Measurements from ENCODE around the gene ARHGDIA.
"Not testable (repeated sequence)": the region's sequence is repeated elsewhere in the genome, so short reads cannot be mapped to it uniquely, and the experiment has no call there.

Gene ARHGDIA

DNA sequence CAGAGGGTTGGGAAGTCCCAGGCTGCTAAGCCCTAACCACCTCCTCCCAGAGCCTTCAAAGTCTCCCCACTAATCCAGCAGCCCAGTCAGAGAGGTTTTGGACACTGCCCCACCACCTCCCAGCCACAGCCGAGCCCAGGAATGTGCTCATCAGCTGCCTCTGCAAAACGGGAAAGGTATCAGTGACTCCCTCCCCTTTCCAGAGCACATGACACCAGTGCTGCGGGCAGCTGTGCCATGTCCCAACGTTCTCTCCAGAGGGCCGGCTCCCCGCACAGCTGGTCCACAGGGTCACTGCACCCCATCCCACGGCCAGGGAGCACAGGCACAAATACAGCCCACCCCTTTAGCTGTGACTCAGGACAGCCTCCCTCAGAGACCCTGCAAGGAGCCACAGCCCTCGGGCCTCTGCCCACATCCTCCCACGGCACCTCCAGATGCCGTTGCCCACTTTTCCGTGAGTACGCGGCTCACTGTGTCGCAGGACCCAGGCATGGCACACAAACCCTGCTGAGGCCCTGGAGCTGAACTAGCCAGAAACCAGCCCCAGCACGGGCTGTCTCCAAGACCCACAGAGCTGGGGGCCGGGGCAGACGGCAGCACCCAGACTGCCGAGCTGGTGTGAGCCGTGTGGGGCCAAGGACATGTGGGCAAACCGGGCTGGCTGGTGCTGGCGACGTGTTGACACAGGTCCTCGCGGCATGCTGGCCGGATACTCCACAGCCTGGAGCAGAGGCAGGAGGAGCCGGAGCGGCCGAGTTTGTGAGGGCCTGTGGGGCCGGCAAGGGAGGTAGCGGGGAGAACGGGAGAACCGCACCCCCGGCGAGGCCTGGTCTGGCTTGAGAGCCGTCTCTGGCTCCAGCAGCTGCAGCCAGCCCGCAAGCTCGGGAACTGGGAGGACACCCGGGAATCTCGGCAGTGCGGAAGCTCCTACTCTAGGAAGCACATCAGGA, 30.0 kb downstream of the ARHGDIA start:
- FAIRE-seq, result no peak

DNA sequence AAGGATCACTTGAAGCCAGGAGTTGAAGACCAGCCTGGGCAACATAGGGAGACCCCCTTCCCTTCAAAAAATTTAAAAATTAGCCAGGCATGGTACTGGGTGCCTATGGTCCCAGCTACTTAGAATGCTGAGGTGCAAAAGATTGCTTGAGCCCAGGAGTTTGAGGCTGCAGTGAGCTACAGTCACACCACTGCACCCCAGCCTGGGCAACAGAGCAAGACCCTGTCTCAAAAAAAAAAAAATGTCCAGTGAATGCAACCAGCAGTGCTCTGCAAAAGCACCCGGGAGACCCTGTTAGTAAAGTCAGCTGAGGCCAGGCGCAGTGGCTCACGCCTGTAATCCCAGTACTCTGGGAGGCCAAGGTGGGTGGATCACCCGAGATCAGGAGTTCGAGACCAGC, 31.1 kb downstream of the ARHGDIA start:
- FAIRE-seq, result not testable (repeated sequence)

DNA sequence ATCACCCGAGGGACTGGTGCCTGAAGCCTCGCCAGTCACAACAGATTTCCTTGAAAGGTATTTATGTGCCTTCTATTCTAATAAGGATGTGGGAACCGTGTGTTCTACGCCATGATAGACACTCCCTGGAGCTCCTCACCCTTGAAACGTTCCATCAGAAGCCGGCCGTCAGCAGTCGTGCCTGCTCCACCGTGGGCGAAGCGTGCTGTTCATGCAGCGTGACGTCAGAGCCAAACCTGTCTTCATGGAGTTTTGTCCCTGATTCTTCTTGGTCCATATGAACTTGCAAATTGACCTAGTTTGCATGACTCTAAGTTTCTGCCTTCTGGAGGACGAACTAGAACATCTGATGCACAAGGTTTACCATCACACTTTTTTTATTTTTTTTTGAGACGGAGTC, 31.8 kb downstream of the ARHGDIA start:
- FAIRE-seq, result no peak

DNA sequence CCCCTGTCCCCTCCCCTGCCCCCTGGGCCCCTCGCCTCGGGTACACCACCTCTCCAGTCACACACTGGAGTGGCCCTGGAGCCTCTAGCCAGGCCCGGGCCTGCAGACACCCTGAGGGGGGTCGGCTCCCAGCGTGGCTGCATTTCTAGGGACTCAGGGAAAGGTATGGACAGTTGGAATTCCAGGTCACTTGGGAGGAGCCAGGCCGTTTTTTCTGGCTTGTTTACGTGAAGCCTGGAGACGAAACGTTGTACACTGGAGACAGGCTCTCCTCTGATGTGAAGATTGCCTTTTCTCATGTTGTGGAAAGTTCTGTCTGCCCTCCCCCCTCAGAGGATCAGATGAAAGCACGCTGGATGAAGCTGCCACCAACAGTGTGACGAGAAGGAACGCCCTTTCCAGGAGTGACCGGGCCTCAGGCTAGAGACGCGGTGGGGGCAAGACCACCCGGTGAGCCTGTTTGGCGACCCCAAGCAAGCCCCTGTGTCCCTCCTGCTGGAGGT, 32.3 kb downstream of the ARHGDIA start:
- FAIRE-seq, result no peak

DNA sequence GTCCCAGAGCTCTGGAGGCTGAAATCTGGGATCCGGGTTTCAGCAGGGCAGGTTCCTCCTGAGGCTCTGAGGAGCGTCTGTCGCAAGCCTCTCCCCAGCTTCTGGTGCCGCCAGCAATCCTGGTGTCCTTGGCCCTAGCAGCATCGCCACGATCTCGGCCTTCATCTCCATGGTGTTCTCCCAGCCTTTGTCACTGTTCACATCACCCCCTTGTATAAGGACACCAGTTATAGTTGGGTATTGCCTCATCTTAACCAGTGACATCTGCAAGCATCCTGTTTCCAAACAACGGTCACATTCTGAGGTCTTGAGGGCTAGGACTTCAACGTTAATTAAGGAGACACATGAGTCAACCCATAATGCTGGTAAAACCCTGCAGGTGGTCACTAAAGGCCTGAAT, 33.5 kb downstream of the ARHGDIA start:
- FAIRE-seq, result no peak

DNA sequence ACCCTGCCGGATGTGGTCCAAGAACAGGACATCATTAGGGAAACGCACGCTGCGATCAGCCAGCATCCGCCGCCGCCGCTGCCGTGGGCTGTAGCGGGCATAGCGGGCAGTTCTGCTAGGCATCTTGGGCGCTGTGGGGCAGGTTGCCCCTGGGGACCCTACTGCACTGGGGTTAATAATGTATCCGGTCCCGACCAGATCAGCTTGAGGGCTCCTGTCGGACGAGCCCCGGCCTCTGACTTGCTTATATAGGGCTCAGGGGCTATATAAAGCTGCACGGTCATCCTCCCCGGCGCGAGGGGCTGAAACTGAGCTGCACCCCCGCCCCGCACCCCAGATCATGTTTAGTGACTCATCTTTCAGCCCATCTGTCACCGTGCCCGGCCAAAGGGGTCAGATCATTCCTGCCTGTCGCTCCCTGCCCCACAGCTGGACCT, 36.3 kb downstream of the ARHGDIA start, which contains the start of gene PPP1R27:
Gene PPP1R27 (minus strand): TSS at position 220 of the 437 bp plus-strand sequence. CDS start 97 bp downstream, at position 123.
- no peak for FAIRE-seq

DNA sequence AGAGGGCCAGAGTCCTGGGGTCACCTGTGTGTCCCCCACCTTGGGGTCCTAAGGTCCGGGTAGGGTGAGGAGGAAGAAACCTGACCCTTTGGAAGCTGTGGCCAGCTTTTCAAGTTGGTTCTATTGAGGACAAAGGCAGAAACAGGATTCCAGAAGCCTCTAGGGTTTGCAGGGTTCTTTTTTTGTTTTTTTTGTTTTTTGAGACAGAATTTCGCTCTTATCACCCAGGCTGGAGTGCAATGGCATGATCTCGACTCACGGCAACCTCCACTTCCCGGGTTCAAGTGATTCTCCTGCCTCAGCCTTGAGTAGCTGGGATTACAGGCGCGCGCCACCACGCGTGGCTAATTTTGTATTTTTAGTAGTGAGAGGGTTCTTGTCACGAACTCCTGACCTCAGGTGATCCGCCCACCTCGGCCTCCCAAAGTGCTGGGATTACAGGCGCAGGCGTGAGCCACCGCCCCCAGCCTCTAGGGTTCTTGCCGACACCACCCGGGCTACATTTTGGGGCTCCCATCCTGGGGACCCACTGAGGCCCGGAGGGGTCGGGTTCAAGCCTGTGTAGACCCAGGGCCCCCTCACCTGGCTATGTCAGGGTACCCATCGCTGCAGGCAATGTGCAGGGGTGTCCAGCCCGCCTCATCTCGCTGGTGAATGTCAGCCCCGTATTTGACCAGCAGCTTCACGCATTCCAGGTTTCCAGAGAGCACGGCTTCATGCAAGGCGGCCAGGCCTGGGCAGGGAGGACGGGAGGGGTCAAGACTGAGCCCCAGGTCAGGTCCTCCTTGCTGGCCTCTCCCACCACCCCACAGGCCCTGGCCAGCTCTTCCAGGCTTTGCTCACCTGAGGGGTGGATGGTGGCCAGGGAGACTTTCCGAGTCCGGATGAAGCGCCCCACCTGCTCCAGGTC, 37.0 kb downstream of the ARHGDIA start:
- FAIRE-seq, result no peak

DNA sequence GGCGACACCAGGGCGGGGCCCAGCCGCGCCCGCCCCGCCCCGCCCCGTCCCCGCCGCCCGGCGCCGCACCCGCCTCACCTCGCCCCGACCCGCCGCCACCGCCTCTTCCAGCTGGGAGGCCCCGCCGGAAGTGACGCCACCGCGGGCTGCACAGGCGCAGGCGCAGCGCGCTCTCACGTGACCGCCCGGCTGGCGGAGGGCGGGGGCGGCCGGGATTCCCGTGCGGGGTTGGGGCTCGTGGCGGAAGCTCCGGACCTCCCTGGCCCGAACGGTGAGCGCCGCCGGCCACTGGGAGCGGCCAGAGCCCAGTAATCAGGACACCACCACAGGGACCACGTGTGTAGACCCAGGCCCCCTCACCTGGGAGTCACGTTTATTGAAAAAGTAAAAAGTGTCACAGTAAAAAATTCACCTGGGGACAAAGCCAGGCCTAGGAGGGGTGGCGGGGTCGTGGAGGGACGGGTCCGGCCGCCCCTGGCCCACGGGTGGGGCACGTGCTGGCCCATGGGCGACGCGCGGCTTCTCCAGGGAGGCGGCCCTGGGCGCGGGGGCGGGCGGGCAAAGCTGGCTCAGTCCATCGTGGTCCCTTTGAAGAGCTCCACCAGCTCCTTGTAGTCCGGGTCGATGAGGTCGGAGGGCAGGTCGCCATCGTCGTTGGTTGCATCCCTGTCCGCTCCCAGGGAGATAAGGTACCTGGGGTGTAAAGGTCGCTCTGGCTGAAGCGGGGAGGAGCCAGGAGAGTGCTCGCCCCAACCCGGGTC, 37.8 kb downstream of the ARHGDIA start, which contains the start of gene MCRIP1:
Gene MCRIP1 (minus strand): TSS at position 132 of the 761 bp plus-strand sequence. CDS start 8,785 bp downstream, outside the sequence.
- FAIRE-seq, result no peak

DNA sequence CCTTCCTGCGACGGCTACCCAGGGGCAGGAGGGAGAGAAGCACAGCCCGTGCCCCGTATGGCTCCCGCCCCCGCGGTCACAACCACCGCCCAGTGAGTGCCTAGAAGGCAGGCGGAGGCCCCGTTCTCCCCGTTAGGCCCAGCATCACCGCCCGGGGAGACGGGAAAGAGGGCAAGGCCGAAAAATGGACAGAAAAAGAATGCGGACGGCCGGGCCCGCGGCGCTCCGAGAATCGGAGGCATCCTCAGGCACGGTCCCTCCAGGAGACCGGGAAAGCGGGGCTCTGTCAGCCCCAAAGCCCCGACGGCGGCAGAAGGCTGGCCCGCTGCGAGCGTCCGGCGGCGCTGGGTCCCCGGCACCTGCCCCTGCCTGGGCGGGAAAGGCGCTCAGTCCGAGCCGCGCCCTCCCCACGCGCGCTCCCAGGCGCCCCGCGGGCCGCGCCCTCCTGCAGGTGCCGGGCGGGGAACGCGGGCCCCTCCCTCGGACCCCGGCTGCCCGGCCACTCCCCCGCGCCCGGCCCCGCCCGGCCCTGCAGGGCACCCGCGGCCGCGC, 38.5 kb downstream of the ARHGDIA start:
- FAIRE-seq, result no peak

DNA sequence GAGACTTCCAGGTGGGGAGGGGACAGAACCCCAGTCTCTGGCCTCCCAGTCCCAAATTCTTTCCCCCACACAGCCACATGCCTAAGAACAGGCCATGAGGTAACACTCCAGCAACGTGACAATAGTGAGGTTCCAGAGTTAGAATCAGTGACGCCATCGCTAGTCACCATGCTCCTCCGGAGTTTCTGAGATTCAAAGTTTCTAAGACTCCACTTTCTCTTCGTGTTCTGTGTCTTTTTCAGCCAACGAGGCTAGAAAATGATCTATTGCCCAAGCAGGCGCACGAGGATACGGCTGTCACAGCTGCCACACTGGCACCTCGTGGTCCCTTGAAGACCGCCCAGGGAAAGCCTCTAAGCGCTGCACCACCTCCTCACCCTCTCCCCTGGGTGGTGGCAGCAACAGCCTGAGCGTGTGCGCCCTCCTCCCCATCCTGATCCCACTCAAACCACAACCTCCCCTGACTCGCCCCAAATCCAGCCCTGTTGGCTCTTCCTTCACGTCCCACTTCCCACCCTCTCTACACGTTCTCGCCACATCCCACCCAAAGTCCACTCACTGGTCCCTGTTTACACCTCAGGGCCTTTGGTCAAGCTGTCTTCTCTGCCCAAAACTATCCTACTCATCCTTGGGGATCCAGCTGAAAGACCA, 39.1 kb downstream of the ARHGDIA start:
- FAIRE-seq, result no peak

DNA sequence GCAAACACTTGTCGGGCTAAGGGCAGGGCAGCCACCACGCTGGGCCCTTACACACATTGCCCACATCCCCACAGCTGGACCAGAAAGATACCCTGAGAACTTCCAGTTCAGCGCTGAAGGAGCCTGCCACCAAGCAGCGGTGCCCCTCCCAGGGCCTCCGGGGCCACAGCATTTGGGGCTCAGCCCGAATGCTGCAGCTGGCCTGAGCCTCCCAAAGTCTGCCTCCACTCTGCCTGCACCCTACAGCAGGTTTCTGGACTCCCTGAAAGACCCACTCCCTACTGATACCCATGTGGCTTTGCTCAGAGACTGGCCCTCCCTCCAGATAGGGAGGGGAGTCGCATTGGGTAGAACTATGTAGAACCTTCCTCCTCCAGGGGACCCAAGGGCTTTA, 39.6 kb downstream of the ARHGDIA start:
- no peak for FAIRE-seq

DNA sequence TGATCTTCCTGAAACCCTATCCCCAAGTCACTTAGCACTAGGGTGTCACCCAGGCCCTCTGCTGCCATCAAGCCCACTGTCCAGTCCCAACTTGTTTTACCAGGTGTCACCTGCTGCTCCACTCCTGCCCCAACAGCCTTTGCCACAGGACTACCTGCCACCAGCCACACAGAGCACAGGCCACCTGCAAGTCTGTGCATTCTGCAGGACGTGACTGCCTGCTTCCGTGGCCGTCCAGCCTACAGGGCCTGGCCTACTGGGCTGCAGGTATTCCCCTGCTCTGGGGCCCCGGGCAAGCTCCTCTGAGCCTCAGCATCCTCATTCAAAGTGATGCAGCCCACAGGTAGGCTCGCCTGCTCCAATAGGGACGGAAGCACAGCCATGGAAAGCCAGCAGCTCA, 41.3 kb downstream of the ARHGDIA start:
- no peak for FAIRE-seq

DNA sequence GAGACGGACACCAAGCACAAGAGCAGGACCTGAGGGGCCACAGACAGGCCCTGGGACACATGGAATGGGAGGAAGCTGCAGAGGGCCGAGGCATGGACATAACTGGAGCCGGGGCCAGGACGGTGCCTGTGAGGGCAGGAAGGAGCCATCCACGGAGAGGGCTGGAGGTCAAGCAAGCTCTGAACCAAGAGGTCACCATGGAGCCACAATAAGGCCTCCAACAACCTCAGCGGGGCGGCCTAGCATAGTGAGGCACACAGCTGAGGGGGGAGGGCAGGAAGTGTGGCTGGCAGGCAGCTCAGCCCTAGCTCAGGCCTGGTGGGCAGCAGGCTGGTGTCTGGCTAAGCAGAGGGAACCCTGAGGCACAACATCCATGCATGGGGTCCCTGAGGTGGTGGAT, 42.5 kb downstream of the ARHGDIA start:
- FAIRE-seq, result no peak

DNA sequence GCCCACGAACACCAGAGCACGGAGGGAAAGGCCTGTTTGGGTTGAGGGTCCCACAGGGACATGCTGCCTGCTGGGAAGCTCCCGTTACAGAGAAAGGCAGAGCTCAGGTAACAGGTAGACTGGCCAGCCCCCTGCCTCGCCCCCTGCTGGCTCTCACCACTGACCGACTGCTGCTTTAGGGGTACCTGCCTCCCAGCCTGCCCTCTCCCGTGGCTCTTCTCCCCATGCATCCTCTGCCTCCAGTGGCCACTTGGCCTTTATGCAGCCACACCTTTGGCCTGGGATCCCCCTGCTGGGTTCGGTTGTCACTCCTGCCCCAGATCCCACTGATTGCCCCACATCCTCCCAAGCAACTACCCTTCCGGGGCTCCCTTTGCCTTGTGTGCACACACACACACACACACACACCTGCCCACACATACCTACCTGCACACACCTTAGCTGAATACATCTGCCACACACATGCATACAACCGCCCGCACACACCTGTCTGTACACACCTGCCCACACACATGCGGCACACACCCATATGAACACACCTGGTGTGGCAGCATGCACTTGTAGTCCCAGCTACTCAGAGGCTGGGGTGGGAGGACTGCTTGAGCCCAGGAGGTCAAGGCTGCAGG, 45.2 kb downstream of the ARHGDIA start:
- FAIRE-seq, result no peak

DNA sequence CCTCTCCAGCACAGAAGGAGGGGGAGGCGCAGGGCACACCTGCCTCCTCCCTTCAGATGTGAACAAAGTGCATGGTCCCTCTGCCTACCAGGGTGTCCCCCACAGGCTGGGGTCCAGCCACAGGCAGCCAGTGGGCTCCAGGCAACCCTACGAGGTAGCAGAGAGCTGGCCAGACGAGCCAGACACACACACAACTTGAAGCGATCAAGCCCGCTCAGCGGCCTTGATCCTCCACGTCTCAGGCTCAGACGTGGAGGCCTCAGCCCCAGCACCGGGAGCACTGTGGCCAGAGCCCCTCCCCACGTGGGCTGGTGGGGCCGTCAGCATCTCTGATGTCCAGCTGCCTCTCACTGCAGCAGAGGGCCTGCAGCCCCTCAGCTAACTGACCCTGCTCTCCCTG, 46.5 kb downstream of the ARHGDIA start:
- FAIRE-seq, result no peak

DNA sequence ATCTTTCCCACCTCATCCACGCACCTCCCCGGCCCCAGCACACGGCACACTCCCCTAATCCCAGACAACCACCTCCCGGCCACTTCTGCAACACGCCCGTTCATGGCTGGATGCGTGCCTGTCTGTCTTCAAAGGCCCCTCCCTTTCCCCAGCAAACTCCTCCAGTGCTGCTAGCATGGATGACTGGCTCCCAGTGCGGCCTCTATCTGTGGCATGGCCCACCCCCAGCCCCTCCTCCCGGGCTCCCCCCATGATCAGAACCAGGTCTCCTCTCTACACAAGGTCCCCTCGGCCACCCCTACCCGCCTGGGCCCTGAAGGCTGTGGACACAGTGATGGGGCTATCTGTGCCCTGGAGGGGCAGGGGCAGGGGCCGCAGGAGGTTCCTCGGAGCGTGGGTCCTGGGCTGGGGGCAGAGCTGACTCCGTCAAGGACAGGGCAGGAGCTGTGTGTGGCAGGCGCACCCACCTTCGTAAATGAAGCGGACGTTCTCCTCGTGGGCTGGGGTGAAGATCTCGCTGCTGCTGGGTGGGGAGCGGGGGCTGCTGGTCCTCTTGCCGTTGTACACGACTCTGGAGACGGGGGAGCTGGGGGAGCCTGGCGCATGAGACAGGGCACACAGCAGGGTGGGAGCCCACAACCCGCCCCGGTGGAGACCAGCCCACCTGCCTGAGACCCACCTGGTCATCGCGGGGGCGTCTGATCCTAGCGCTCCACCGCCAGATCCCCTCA, 47.2 kb downstream of the ARHGDIA start:
- FAIRE-seq, result no peak

DNA sequence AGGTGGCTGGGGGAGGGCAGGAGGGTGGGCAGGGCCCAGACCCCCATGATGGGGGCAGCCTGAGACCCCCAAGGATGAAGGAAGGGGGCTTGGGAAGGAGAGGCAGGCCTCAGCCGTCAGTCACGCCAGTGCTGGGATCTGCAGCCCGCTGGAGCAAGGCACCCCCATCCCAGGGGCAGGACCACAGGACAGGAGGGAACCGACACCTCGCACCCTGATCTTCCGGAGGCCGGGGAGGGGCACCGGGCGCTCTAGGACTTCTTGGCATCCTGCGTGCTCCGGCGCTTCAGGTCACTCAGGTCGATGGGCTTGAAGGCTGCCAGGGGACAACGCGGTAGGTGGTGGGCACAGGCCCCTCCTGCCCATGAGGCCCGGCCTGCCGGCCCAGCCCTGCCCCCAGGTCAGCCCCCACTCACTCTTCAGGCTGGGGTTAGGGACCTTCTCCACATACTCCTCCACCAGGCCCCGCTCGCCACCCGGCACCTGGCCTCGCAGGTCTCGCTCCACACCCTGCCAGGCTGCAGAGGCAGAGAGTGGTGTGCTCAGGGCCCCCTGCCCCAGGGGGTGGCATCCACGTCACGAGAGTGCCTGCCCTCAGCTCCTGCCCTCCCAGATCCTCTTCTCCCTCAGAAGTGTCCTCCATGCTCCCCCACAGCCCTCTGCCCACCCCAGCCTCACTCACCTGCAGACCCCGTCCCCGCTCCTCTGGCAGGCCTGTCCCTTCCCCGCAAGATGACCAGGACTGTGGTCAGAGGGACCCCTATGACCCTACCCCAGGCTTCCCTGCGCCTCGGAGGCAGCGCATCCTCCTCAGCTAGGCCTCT, 47.9 kb downstream of the ARHGDIA start:
- FAIRE-seq, result no peak

DNA sequence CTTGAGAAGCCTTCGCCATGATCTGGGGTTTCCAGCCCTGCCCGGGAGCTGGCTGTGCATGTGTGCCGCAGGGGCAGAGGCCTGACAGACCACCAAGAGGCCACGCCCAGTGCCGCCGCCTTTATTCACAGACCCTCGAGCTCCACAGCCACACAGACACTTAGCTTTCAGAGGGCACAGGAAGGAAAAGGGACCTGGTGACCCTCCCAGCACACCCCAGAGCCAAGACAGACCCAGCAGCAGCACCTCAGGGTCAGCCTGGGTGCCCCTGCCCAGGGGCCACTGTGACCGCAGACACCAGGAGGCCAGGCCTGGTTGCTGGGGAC, 48.9 kb downstream of the ARHGDIA start:
- FAIRE-seq, result no peak

DNA sequence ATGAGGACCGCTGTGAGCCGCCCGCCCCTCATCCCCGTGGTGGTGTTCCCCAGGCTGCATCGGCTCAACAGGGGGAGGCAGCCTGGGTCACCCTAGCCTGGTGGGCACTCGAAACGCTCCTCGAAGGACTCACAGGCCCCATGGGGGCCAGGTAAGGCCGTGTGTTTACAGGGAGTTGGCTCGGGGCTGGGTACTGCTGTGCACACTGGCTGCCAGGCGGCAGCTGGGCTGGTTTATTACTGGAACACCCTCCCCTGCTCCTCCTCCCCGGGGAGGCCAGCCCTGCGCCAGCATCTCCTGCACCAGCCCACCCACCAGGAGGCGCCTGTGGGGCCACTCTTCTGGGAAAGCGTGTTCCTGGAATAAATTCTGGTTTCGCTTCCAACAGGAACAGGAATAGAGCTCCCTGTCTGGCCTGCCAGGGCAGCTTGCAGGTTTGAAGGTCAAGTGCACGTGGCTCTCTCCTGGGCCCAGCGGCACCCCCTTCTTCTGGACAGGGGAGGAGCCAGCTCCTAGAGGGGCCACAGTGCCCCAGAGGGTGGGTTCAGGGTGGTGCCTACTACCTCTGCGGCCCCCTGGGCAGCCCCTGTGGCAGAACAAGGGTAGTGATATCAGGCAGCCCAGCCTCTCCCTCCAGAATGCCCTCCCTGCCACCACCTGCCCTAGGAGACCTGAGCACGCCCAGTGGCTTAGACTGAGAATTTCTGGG, 49.4 kb downstream of the ARHGDIA start:
- FAIRE-seq, result no peak
